DND-41 (cell line): ENCODE results near the gene BMPR1A.

Experiments
- CTCF ChIP-seq: IDR thresholded peaks from 2 replicates; pipeline ENCODE4 v1.5.1; 2012; ENCODE audit warnings: borderline replicate concordance, low read length, moderate library complexity, mild to moderate bottlenecking; ENCODE audit not compliant: poor library complexity, severe bottlenecking; ENCODE audit errors: extremely low read depth
- EZH2 ChIP-seq: IDR thresholded peaks from 3 replicates; pipeline ENCODE4 v1.6.1; 2012; ENCODE audit warnings: borderline replicate concordance, low read depth, mild to moderate bottlenecking, moderate library complexity, low read length, inconsistent platforms; ENCODE audit not compliant: severe bottlenecking

DNA sequence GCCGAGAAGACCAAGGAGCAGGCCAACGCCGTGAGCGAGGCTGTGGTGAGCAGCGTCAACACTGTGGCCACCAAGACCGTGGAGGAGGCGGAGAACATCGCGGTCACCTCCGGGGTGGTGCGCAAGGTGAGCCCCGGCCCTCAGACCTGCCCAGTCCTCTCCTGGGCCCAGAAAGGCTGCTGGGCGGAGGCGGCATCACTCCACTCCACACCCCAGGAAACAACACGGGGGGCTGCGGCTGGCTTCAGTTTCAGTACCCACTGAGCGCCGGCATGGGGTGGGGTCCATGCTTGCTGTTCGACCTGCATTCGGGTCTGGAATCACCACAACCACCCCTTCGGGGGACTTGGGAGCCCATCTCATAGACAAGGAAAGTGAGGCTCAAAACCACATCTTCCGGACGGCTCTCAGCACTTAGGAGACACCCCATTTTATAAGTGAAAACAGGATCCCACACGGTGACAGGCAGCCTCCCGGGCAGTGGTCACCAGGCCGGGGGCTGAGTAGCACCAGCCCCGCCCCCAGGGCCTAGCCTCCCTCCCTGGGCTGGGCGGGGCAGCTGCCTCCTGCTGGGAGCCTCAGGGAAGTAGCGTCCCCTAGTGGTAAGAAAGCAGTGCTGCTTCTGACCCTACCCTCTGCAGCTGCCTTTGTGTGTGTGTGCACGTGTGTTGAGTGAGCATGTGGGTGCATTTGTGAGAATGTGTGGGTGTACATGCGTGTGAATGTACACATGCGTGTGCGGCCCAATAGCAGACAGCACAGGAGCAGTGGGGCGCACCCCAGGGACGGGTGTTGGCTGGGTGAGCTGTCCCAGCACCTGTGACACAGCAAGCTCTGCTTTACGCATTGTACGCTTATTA is 203.8 kb downstream of the BMPR1A start:
- TF ChIP-seq CTCF (peak; percentile 78), EZH2 (no peak)
